HCT116 (cell line): ENCODE measurements around the gene SLC6A13. TPM values are rescaled to one million over a fixed set of nuclear protein-coding genes. Genes with fewer than 3 reads are reported as not detected.

Experiments
- ATAC-seq: fragments of 200-7000 bp; cut with Tn5 transposase; 2 replicates; pipeline ENCODE4 v1.9.1; 2020; ENCODE audit warnings: mild to moderate bottlenecking, moderate library complexity
- BruUV-seq: library from RNA; stranded (reverse); fragments of 400-500 nt; replicated peaks from 2 replicates; lab custom pipeline; 2021; lab: Mats Ljungman, UMichigan
- CTCF ChIA-PET: fragments of 300-600 bp; sonication (Branson Sonifier 250); formaldehyde crosslinking; loops from one replicate; lab custom pipeline; 2021; ENCODE audit warnings: antibody characterized with exemption; lab: Charles Lee
- POLR2A ChIA-PET: fragments of 300-600, 350-600 bp; sonication (Branson Sonifier 250); formaldehyde crosslinking; loops from one replicate; lab custom pipeline; 2021; ENCODE audit warnings: antibody characterized with exemption; lab: Charles Lee
- RAD21 ChIA-PET, 2 experiments: fragments of 300-600 bp; sonication (Branson Sonifier 250); formaldehyde crosslinking; loops; one replicate each; lab custom pipeline; 2023; ENCODE audit warnings: low total read pairs in 2 of 2; ENCODE audit not compliant: uncharacterized antibody in 2 of 2, unreplicated experiment in 2 of 2, low non-redundant PET in 1 of 2; lab: Charles Lee
- DNase-seq: peaks from one replicate; pipeline ENCODE4 v3.0.0-alpha.2; 2010; ENCODE audit warnings: low read depth, low spot score
- H2AFZ ChIP-seq: fragments of 200-600 bp; shearing (Covaris generic), sonication (generic); 2 replicates; pipeline ENCODE4 v1.6.1; 2017; ENCODE audit warnings: low read depth, mixed run types, mixed read lengths, antibody characterized with exemption, low read length; ENCODE audit not compliant: poor library complexity, severe bottlenecking
- H3K27ac ChIP-seq: 2 replicates; pipeline ENCODE4 v1.5.1; 2012; ENCODE audit warnings: low read depth, low read length
- H3K27me3 ChIP-seq: fragments of 200-600 bp; sonication (generic); 2 replicates; pipeline ENCODE4 v1.6.1; 2016; ENCODE audit warnings: mixed run types, low read length, mixed read lengths; ENCODE audit not compliant: insufficient read depth
- H3K36me3 ChIP-seq, 2 experiments: fragments of 200-500 bp in 1 of 2; fragments of 200-600 bp in 1 of 2; sonication (Bioruptor generic) in 1 of 2; sonication (generic) in 1 of 2; 2 replicates each; pipeline versions ENCODE4 v1.5.1 to v1.6.1; 2014 to 2016; ENCODE audit warnings: low read length in 2 of 2, inconsistent platforms in 1 of 2, mixed read lengths in 1 of 2, mixed run types in 1 of 2; ENCODE audit not compliant: insufficient read depth in 2 of 2, control insufficient read depth in 1 of 2
- H3K4me1 ChIP-seq, 2 experiments: fragments of 200-600 bp in 1 of 2; sonication (generic) in 1 of 2; 2 replicates each; pipeline versions ENCODE4 v1.5.1 to v1.6.1; 2012 to 2017; ENCODE audit warnings: low read length in 2 of 2, inconsistent platforms in 1 of 2, mild to moderate bottlenecking in 1 of 2, mixed read lengths in 1 of 2, mixed run types in 1 of 2, moderate library complexity in 1 of 2; ENCODE audit not compliant: insufficient read depth in 2 of 2, control insufficient read depth in 1 of 2
- H3K4me2 ChIP-seq: fragments of 200-600 bp; sonication (generic); 2 replicates; pipeline ENCODE4 v1.6.1; 2017; ENCODE audit warnings: mixed run types, low read length, mixed read lengths
- H3K4me3 ChIP-seq, 2 experiments: fragments of 200-600 bp in 1 of 2; sonication (generic) in 1 of 2; replicated peaks in 1 of 2; 2 replicates each; pipeline ENCODE4 v1.5.1; 2011 to 2016; ENCODE audit warnings: low read length in 2 of 2, control low read depth in 1 of 2, low read depth in 1 of 2, mild to moderate bottlenecking in 1 of 2, mixed read lengths in 1 of 2, mixed run types in 1 of 2
- H3K79me2 ChIP-seq: fragments of 200-600 bp; sonication (generic); 2 replicates; pipeline ENCODE4 v1.6.1; 2017; ENCODE audit warnings: mild to moderate bottlenecking, mixed run types, low read length, moderate library complexity, mixed read lengths; ENCODE audit not compliant: insufficient read depth
- H3K9ac ChIP-seq: fragments of 200-600 bp; sonication (generic); 2 replicates; pipeline ENCODE4 v1.6.1; 2016; ENCODE audit warnings: low read length, mixed read lengths
- H3K9me2 ChIP-seq: fragments of 200-600 bp; sonication (generic), shearing (Covaris generic); 2 replicates; pipeline ENCODE4 v1.6.1; 2017; ENCODE audit warnings: mixed run types, mild to moderate bottlenecking, moderate library complexity; ENCODE audit not compliant: insufficient read depth
- H3K9me3 ChIP-seq, 2 experiments: fragments of 200-500 bp in 1 of 2; fragments of 200-600 bp in 1 of 2; sonication (Bioruptor generic) in 1 of 2; sonication (generic) in 1 of 2; 2 replicates each; pipeline ENCODE4 v1.6.1; 2014 to 2017; ENCODE audit warnings: low read length in 2 of 2, mixed read lengths in 2 of 2, inconsistent platforms in 1 of 2, low read depth in 1 of 2, mild to moderate bottlenecking in 1 of 2, mixed run types in 1 of 2, moderate library complexity in 1 of 2; ENCODE audit not compliant: control insufficient read depth in 1 of 2, insufficient read depth in 1 of 2
- H4K20me1 ChIP-seq: fragments of 200-600 bp; sonication (generic), shearing (Covaris generic); 2 replicates; pipeline ENCODE4 v1.6.1; 2017; ENCODE audit warnings: mixed run types, mild to moderate bottlenecking, moderate library complexity; ENCODE audit not compliant: insufficient read depth
- FOSL1 ChIP-seq: IDR thresholded peaks from 2 replicates; pipeline ENCODE4 v1.6.1; 2012; ENCODE audit warnings: low read depth
- RAD21 ChIP-seq: IDR thresholded peaks from 2 replicates; pipeline ENCODE4 v1.6.1; 2012; ENCODE audit warnings: low read depth, mild to moderate bottlenecking
- SRF ChIP-seq: IDR thresholded peaks from 2 replicates; pipeline ENCODE4 v1.6.1; 2012; ENCODE audit warnings: low read depth
- YY1 ChIP-seq: IDR thresholded peaks from 2 replicates; pipeline ENCODE4 v1.6.1; 2011; ENCODE audit warnings: low read length, low read depth, moderate library complexity, mild to moderate bottlenecking; ENCODE audit not compliant: insufficient replicate concordance; ENCODE audit errors: extremely low read depth
- ZFX ChIP-seq: fragments of 450-650 bp; IDR thresholded peaks from 2 replicates; pipeline ENCODE4 v1.6.1; 2017
- intact Hi-C: fragments of 100-400 bp; cut with micrococcal nuclease; formaldehyde crosslinking; loops from 2 replicates; pipeline ENCODE4 v1.10.0; 2022
- total RNA-seq: library from RNA; stranded (reverse); gene quantifications from one replicate; pipeline ENCODE4 v1.2.1, GENCODE V29; 2021; ENCODE audit not compliant: unreplicated experiment
- TF ChIP-seq, protein P1 (sequence below): IDR thresholded peaks from 2 replicates; pipeline ENCODE4 v1.6.1; 2011; ENCODE audit warnings: mild to moderate bottlenecking, low read length, moderate library complexity; ENCODE audit not compliant: insufficient replicate concordance; ENCODE audit errors: extremely low read depth

SLC6A13 gene
- total RNA-seq, 1 experiment from 2014 or later: 0.39 TPM

DNA sequence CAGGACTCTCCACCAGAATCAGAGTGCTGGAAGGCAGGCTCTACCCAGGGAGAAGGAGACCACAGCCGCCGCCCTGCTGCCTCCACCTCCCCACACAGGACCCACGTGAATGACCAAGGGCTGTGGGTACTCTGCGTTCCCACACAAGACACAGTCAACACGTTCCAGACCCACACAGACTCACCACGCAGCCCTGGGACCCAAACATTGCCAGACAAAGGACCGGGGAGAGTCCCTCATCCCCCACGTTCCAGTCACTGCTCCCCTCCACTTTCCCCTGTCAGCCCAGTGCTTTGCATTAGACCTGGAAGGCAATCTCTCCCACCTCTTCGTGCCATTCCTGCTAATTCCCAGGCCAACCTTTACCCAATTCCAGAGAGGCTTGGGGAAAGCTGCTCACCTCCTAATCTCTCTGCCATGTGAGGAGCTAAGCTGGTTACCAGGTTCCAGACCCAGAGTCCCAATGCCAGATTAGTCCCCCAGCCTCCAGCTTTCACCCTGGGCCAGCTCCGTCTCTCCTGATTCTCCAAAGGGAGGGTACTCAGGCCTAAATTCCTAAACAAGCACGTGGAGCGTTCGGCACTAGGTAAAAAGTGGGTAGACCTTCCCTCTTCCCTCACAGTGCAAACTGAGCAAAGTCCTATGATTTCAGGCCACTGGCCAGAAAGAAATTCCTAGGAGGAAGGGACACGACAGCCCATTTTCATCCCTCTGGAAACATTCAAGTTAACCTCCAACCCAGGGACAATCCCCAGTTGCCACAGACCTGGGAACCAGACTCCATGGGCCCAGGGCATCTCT lies 4.9 kb downstream of the SLC6A13 start:
- H3K9me2 ChIP-seq: no peaks in the 10 kb centered on the region
- H3K9me3 ChIP-seq: no peaks in the 10 kb centered on the region
- no peak overlapping the region for H3K27ac ChIP-seq
- no peaks in the 10 kb centered on the region for H3K4me1 ChIP-seq
- peaks cover 6% of the 10 kb centered on the region; the same call in 1 of the 2 replicates for H3K27me3 ChIP-seq
- CTCF ChIA-PET: no interaction called here
- H3K4me2 ChIP-seq: no peak overlapping the region
- DNase-seq: no peak
- H2AFZ ChIP-seq: no peak overlapping the region
- POLR2A ChIA-PET: no interaction called here
- H3K36me3 ChIP-seq: no peaks in the 10 kb centered on the region
- no peak overlapping the region for H3K9ac ChIP-seq
- H3K4me3 ChIP-seq: no peak overlapping the region
- TF ChIP-seq YY1: no peak
- no peak for TF ChIP-seq ZFX
- TF ChIP-seq RAD21: no peak
- TF ChIP-seq, protein P1, sequence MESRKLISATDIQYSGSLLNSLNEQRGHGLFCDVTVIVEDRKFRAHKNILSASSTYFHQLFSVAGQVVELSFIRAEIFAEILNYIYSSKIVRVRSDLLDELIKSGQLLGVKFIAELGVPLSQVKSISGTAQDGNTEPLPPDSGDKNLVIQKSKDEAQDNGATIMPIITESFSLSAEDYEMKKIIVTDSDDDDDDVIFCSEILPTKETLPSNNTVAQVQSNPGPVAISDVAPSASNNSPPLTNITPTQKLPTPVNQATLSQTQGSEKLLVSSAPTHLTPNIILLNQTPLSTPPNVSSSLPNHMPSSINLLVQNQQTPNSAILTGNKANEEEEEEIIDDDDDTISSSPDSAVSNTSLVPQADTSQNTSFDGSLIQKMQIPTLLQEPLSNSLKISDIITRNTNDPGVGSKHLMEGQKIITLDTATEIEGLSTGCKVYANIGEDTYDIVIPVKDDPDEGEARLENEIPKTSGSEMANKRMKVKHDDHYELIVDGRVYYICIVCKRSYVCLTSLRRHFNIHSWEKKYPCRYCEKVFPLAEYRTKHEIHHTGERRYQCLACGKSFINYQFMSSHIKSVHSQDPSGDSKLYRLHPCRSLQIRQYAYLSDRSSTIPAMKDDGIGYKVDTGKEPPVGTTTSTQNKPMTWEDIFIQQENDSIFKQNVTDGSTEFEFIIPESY: no peak
- TF ChIP-seq, all 23 proteins: peak for 0
- intact Hi-C loops: no loop called here
- Histone ChIP-seq H4K20me1 (no peaks in the 10 kb centered on the region), H3K79me2 (no peaks in the 10 kb centered on the region)
- BruUV-seq: no TSS peak
- RAD21 ChIA-PET: no interaction called here
- ATAC-seq: no peak

- RAD21 ChIA-PET: no interaction called here
- ATAC-seq (no peak), DNase-seq (no peak)
- Histone ChIP-seq H3K9me3 (no peaks in the 10 kb centered on the region), H3K9ac (no peak overlapping the region), H3K4me3 (no peak overlapping the region), H3K4me2 (no peak overlapping the region), H3K36me3 (no peaks in the 10 kb centered on the region), H2AFZ (no peak overlapping the region), H3K79me2 (no peaks in the 10 kb centered on the region), H3K9me2 (no peaks in the 10 kb centered on the region), H3K27ac (no peak overlapping the region), H4K20me1 (no peaks in the 10 kb centered on the region), H3K27me3 (peaks cover 6% of the 10 kb centered on the region; the same call in 1 of the 2 replicates), H3K4me1 (no peaks in the 10 kb centered on the region)
- CTCF ChIA-PET: no interaction called here
- POLR2A ChIA-PET: no interaction called here
- TF ChIP-seq YY1: no peak
- no peak for TF ChIP-seq SRF
- no peak for TF ChIP-seq FOSL1
- intact Hi-C loops: no loop called here
- BruUV-seq: no TSS peak
These were observed 5.7 kb downstream of the SLC6A13 start for GRCh38 chr12:256958-257357.
